H54 (cell line): ENCODE measurements around the gene GMCL1.

ENCODE experiments used
- DNase-seq: peaks from one replicate; pipeline ENCODE4 v3.0.0; 2011; ENCODE audit warnings: low spot score, mixed read lengths; ENCODE audit not compliant: insufficient read length
- FAIRE-seq: peaks from 3 replicates; lab custom pipeline; 2011; peaks lifted over from hg19 to GRCh38; lab: Jason Lieb, UNC
- POLR2A ChIP-seq: IDR thresholded peaks from 2 replicates; pipeline ENCODE4 v1.6.1; 2011; ENCODE audit warnings: low read depth, mild to moderate bottlenecking, low read length

GMCL1 gene

DNA sequence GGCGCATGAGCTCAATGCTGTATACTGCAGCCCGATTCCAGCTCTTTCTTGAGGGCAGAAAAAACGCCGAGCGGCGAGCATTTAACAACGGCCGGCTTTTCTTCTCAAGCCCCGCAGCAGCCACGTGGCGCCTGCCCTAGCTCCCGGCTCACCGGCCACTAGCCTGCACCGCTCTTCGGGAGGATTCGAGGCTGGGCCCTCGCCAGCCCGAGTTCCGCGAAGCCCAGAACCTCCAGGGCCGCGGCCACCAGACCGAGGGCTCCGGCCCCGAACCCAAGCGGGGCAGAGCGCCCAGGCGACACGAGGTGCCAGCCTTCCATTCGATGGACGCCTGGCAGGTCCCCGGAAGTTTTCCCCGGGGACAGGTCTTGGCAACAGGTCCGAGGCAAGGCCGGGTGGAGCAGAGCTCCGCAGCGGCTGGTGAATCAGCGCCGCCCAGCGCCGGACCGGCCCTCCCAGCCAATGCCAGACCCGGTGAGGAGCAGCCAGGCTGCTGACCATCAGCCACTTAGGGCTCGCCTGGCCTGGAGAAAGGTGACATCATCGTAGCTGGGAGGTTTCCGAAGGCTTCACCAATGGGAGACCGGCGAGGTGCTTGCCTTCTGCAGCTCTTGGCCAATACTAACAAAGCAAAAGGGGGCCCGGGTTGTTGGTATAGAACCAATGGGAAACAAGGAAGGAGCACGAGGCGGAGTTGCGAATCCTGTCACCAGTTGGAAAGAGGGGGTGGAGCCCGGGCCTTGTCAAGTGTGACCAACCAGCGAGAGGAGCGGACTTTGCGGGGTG lies 84.9 kb downstream of the GMCL1 start:
- DNase-seq, result peak; percentile 91
- FAIRE-seq, result peak; percentile 100
- TF ChIP-seq POLR2A, result peak; percentile 64; the same call in 1 of the 2 replicates

DNA sequence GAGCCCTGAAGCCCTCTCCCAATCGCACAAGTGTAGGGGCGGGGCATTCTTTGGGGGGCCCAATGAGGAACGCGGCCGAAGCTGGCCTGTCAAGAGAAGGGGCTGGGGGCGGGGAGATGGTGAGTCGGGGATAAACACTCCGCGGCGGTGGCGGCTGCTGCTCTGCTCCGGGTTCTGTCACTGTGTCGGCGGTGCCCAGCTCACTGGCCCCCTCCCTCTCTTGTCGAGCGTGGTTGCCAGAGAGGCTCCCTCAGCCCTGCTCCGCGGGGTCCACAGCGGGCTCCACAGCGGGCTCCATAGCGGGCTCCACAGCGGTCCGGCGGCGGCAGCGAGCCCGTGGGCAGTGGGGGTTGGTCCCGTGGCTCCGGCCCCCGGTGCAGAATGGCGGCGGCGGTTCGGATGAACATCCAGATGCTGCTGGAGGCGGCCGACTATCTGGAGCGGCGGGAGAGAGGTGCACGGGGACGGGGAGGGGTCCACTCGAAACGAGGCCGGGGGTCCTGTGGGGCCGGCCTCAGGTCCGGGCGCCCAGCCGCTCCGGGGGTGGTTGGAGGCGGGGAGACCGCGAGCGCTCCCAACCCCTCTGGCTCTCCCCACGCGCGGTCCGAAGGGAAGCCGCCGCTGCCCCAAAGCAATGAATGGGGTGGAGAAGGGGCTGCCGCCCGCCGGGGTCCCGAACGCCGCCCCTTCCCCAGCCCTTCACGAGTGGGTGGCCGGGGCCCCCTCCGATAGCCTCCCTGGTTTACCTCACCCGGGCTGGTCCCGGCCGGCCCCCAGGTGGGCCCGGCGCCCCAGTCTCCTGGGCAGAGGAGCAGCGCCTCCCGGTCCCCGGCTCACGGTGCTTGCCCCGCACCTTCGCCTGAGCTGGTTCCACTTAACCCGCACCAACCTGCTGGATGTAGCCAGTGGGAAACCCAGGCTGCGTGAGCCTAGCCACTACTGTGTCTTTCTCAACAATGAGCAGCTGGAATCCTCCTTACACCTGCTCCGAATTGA lies 85.8 kb downstream of the GMCL1 start, which contains the start of gene MXD1:
Gene MXD1, plus strand, starts transcription at position 160 of the 996 bp plus-strand sequence. Its CDS starts 222 bp downstream, at position 382.
- peak; percentile 86 for DNase-seq
- no peak for FAIRE-seq
- peak; percentile 71; the same call in 1 of the 2 replicates for TF ChIP-seq POLR2A

DNA sequence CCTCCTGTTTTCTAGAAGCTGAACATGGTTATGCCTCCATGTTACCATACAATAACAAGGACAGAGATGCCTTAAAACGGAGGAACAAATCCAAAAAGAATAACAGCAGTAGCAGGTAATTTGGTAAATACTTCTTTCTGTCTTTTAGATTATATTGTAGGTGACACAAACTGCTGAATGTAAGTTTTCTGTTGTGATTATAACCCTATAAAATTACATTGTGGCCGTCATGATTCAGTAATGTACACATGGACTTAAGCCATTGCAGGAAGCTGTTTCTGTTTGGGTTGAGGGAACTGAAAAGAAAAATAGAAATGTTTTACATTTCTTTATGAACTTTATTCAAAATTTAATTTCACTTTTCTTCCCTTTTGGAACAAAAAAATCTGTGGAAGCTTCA lies 86.6 kb downstream of the GMCL1 start:
- no peak for TF ChIP-seq POLR2A
- peak; percentile 11 for FAIRE-seq
- DNase-seq, result no peak

DNA sequence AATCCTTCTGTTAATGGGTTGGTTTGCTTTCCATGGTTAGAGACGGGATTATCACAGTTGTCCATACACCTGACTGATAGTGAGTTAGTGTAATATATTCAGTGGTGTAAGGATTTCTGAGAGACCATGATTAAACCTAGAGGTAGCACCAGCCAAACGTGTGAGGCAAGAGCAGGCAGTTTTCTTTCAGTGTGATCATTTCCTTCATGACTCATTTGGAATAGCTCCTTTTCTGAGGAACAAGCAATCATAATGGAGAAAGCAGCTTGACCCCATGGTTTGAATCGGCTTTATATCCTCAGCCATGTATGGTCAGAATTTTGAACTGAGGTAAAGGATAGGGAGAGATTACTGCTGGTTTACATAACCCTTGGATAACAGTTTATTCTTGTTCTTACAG lies 88.4 kb downstream of the GMCL1 start:
- FAIRE-seq (peak; percentile 99), DNase-seq (peak; percentile 50)

DNA sequence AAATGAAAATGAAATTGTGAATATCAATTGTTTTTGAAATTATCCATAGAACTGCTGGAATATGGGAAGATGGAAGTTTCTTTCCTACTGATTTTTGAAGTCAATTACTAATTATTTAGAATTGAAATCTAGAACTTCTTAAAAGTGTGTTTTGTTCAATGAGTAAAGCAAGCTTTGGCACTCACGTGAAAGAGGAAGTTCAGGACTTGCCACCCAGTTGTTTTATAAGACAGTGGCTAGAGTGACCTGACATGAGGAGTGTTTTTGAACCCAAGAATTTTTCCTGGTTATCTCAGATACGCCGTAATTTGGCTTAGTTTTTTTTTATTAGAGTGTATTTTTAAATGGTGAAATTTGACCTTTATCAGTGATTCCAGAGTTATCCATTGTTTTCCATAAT lies 88.9 kb downstream of the GMCL1 start:
- no peak for DNase-seq
- no peak for TF ChIP-seq POLR2A
- FAIRE-seq, result no peak

More for the DNA sequence above, 88.4 kb downstream of the GMCL1 start:
- TF ChIP-seq POLR2A, result no peak

DNA sequence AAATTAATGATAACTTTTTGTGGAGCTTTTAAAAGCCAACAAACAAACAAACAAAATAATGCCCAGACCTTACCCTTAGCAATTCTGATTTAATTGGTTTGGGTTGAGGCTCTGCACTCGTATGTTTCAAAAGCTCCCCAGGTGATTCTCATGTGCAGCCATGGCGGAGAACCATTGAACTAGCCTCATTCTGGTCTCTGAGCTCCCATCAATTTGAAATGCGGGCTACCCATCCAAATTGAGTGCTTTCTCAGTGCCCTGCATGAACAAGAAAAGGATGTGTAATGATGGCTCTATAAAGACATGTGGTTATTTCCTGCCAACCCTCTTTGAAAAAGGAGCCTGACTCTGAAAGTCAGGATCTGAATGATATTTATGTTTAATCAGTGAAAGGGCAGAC lies 93.7 kb downstream of the GMCL1 start:
- FAIRE-seq (no peak), DNase-seq (no peak)
- TF ChIP-seq POLR2A, result no peak

DNA sequence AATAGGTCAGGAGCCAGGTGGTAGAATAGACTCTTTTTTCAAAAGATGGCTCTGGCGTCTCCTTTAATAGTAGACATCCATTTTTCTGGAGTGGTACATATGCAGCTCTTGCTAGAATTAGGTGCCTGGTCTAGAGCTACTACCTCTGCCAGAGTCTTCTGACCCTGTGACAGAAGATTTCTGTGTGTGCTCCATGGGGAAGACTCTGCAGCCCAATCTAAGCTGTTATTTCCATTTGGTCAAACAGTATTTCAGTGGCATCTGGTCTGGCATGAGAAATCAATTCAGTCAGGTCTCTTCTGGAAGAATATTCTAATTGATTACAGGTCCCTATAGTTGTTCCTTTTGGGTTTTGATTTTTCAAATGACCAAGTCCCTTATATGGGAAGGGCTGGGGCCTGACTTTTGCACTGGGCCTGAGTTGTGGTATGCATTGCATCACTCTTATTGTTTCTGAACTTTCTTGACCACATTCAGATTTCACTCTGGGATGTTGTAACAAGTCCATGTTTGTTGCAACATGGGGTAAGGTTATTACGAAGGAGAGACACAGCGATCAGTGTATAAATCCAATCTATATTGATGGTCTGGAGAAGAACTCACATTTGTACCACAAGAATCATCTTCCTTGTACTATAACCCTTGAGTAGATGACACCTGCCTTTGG lies 97.5 kb downstream of the GMCL1 start:
- TF ChIP-seq POLR2A, result no peak
- DNase-seq (no peak), FAIRE-seq (peak; percentile 20)
